Naive B cell (primary cell): Measurements from ENCODE around the gene TCFL5. TPM values are rescaled to one million over a fixed set of nuclear protein-coding genes. Genes with fewer than 3 reads are reported as not detected.
A peak's percentile ranks its signal among the peaks of the same experiment; 100 is the strongest.

Experiments used
- ATAC-seq, 2 donors: fragments of 150-1000 bp; cut with Tn5 transposase; 2 replicates each; pipeline ENCODE4 v1.10.0; 2021; ENCODE audit warnings: low read depth in 2 of 2, mild to moderate bottlenecking in 2 of 2, moderate library complexity in 2 of 2
- DNase-seq: peaks from one replicate; pipeline ENCODE4 v3.0.0; 2022
- H3K27ac Mint-ChIP-seq, 6 donors: one replicate each; pipeline ENCODE4 v1.8.0; 2020 to 2022; ENCODE audit warnings: mild to moderate bottlenecking in 6 of 6, mixed read lengths in 6 of 6, moderate library complexity in 5 of 6, inconsistent platforms in 2 of 6
- H3K27me3 Mint-ChIP-seq, 3 donors: one replicate each; pipeline ENCODE4 v1.8.0; 2021 to 2022; ENCODE audit warnings: mixed read lengths in 3 of 3, mild to moderate bottlenecking in 1 of 3
- H3K36me3 Mint-ChIP-seq, 2 donors: one replicate each; pipeline ENCODE4 v1.8.0; 2020 to 2022; ENCODE audit warnings: mixed read lengths in 2 of 2, inconsistent platforms in 1 of 2, mild to moderate bottlenecking in 1 of 2
- H3K4me1 Mint-ChIP-seq, 3 donors: one replicate each; pipeline ENCODE4 v1.8.0; 2020 to 2022; ENCODE audit warnings: mixed read lengths in 3 of 3, inconsistent platforms in 1 of 3, mild to moderate bottlenecking in 1 of 3, moderate library complexity in 1 of 3
- H3K4me3 Mint-ChIP-seq, 8 donors: one replicate each; pipeline ENCODE4 v1.8.0; 2020 to 2022; ENCODE audit warnings: mild to moderate bottlenecking in 8 of 8, mixed read lengths in 8 of 8, moderate library complexity in 8 of 8, inconsistent platforms in 2 of 8
- H3K9me3 Mint-ChIP-seq, 7 donors: one replicate each; pipeline ENCODE4 v1.8.0; 2020 to 2022; ENCODE audit warnings: mixed read lengths in 7 of 7, mild to moderate bottlenecking in 5 of 7, inconsistent platforms in 2 of 7, moderate library complexity in 1 of 7
- polyA plus RNA-seq, 6 donors: library from polyadenylated mRNA; unstranded; fragments of 300-500 nt; fragmentation: Illumina TruSeq; gene quantifications; one replicate each; pipeline ENCODE4 v1.2.3, GENCODE V29; 2021; ENCODE audit warnings: low read depth in 6 of 6

Gene TCFL5
- polyA plus RNA-seq, 6 donors from 2014 or later = 0.51 to 2.0 (median 1.2) TPM

GRCh38 chr20:62828511-62829230, 33.0 kb downstream of the TCFL5 start:
- ATAC-seq (no peak), DNase-seq (no peak)
- no peak overlapping the region for H3K4me3 Mint-ChIP-seq

GRCh38 chr20:62828051-62828450, 33.6 kb downstream of the TCFL5 start:
- ATAC-seq (no peak), DNase-seq (no peak)
- no peak overlapping the region for H3K4me3 Mint-ChIP-seq
- no peaks in the 10 kb centered on the region for H3K9me3 Mint-ChIP-seq
- H3K4me1 Mint-ChIP-seq = peaks cover 14 to 21% (median 18%) of the 10 kb centered on the region in 3 donors
- H3K27ac Mint-ChIP-seq = no peak overlapping the region
- H3K27me3 Mint-ChIP-seq = no peaks in the 10 kb centered on the region
- no peaks in the 10 kb centered on the region for H3K36me3 Mint-ChIP-seq

More at GRCh38 chr20:62828511-62829230, 33.0 kb downstream of the TCFL5 start:
- no peaks in the 10 kb centered on the region for H3K36me3 Mint-ChIP-seq
- H3K4me1 Mint-ChIP-seq = peaks cover 14 to 23% (median 21%) of the 10 kb centered on the region in 3 donors
- no peak overlapping the region for H3K27ac Mint-ChIP-seq
- H3K9me3 Mint-ChIP-seq = no peaks in the 10 kb centered on the region
- no peaks in the 10 kb centered on the region for H3K27me3 Mint-ChIP-seq

GRCh38 chr20:62827311-62828038, 34.1 kb downstream of the TCFL5 start:
- ATAC-seq = no peak
- H3K4me3 Mint-ChIP-seq = peak overlapping the region in 1 of 8 donors; percentile 23
- H3K27ac Mint-ChIP-seq = peak overlapping the region in 1 of 6 donors; percentile 47
- H3K4me1 Mint-ChIP-seq = peaks cover 8 to 15% (median 13%) of the 10 kb centered on the region in 3 donors
- no peaks in the 10 kb centered on the region for H3K36me3 Mint-ChIP-seq
- no peaks in the 10 kb centered on the region for H3K9me3 Mint-ChIP-seq
- no peaks in the 10 kb centered on the region for H3K27me3 Mint-ChIP-seq
- DNase-seq = no peak

- no peaks in the 10 kb centered on the region for H3K36me3 Mint-ChIP-seq
- no peaks in the 10 kb centered on the region for H3K27me3 Mint-ChIP-seq
- H3K4me3 Mint-ChIP-seq = peak overlapping the region in 1 of 8 donors; percentile 23
These were observed 34.8 kb downstream of the TCFL5 start for GRCh38 chr20:62826646-62827310.

GRCh38 chr20:62825986-62826645, 35.5 kb downstream of the TCFL5 start:
- Mint-ChIP-seq H3K4me3 (no peak overlapping the region), H3K27ac (peak overlapping the region in 2 of 6 donors; percentile 30 to 76), H3K4me1 (peaks cover 0 to 5% (median 3%) of the 10 kb centered on the region in 3 donors), H3K36me3 (no peaks in the 10 kb centered on the region), H3K27me3 (no peaks in the 10 kb centered on the region), H3K9me3 (no peaks in the 10 kb centered on the region)
- peak; percentile 35 to 40 for ATAC-seq
- DNase-seq = no peak

More at GRCh38 chr20:62826646-62827310, 34.8 kb downstream of the TCFL5 start:
- no peak for DNase-seq
- H3K27ac Mint-ChIP-seq = peak overlapping the region in 2 of 6 donors; percentile 47 to 65
- ATAC-seq = no peak
- peaks cover 2 to 8% (median 6%) of the 10 kb centered on the region in 3 donors for H3K4me1 Mint-ChIP-seq
- no peaks in the 10 kb centered on the region for H3K9me3 Mint-ChIP-seq

GRCh38 chr20:62825333-62825985, 36.2 kb downstream of the TCFL5 start:
- no peak for DNase-seq

GRCh38 chr20:62824476-62825332, 36.9 kb downstream of the TCFL5 start:
- Mint-ChIP-seq H3K4me1 (peaks cover 0 to 5% (median 3%) of the 10 kb centered on the region in 3 donors), H3K27me3 (peaks cover 0 to 9% (median 0%) of the 10 kb centered on the region in 3 donors), H3K27ac (peak overlapping the region in 2 of 6 donors; percentile 47 to 51), H3K36me3 (no peaks in the 10 kb centered on the region), H3K4me3 (peak overlapping the region in 6 of 8 donors; percentile 15 to 72 (median 61)), H3K9me3 (no peaks in the 10 kb centered on the region)
- ATAC-seq = peak; percentile 69 to 78
- DNase-seq = no peak

More at GRCh38 chr20:62825333-62825985, 36.2 kb downstream of the TCFL5 start:
- Mint-ChIP-seq H3K27me3 (peaks cover 0 to 2% (median 0%) of the 10 kb centered on the region in 3 donors), H3K36me3 (no peaks in the 10 kb centered on the region), H3K4me3 (peak overlapping the region in 3 of 8 donors; percentile 15 to 72 (median 25)), H3K9me3 (no peaks in the 10 kb centered on the region), H3K4me1 (peaks cover 0 to 5% (median 3%) of the 10 kb centered on the region in 3 donors), H3K27ac (peak overlapping the region in 1 of 6 donors; percentile 47)
- no peak for ATAC-seq

- Mint-ChIP-seq H3K27me3 (peaks cover 0 to 17% (median 0%) of the 10 kb centered on the region in 3 donors), H3K27ac (no peak overlapping the region), H3K36me3 (no peaks in the 10 kb centered on the region), H3K9me3 (no peaks in the 10 kb centered on the region), H3K4me1 (peaks cover 0 to 5% (median 3%) of the 10 kb centered on the region in 3 donors), H3K4me3 (peak overlapping the region in 1 of 8 donors; percentile 54)
- ATAC-seq (no peak), DNase-seq (no peak)
These were observed 37.7 kb downstream of the TCFL5 start for GRCh38 chr20:62823688-62824475.

- Mint-ChIP-seq H3K4me3 (peak overlapping the region in 1 of 8 donors; percentile 65), H3K36me3 (no peaks in the 10 kb centered on the region), H3K4me1 (peaks cover 0 to 5% (median 3%) of the 10 kb centered on the region in 3 donors), H3K27me3 (peaks cover 0 to 25% (median 0%) of the 10 kb centered on the region in 3 donors), H3K27ac (no peak overlapping the region), H3K9me3 (no peaks in the 10 kb centered on the region)
- peak in 1 of 2 donors; percentile 24 for ATAC-seq
- DNase-seq = no peak
These were observed 38.6 kb downstream of the TCFL5 start for GRCh38 chr20:62822788-62823651.

GRCh38 chr20:62822239-62822787, 39.3 kb downstream of the TCFL5 start:
- Mint-ChIP-seq H3K27me3 (peaks cover 0 to 31% (median 0%) of the 10 kb centered on the region in 3 donors), H3K36me3 (no peaks in the 10 kb centered on the region), H3K4me1 (peaks cover 0 to 5% (median 3%) of the 10 kb centered on the region in 3 donors), H3K27ac (no peak overlapping the region), H3K4me3 (no peak overlapping the region), H3K9me3 (no peaks in the 10 kb centered on the region)
- ATAC-seq = no peak
- DNase-seq = no peak
